Measurements from ENCODE around the gene PRKCA.

PRKCA gene

DNA sequence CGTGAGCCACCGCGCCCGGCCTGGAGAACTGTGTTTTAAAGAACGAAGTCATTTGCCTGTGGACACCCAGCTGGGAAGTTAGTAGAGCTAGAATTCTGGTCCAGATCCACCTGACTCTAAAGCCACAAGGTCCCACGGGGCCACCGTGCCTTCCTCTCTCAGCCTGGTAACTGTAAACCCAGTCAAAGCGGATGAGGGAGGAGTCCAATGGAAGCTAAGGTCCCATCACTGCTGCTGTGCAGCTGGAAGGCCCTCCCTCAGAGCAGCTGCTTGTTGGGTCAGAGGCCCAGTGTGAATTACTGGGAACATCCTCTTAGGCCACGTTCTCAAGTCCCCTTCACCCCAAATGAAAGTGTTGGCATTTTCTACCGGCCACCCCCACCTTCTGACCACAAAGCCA lies 483.7 kb downstream of the PRKCA start:
- Histone ChIP-seq H3K4me1 (ENCODE audit: control insufficient read depth, insufficient read depth, low read length, poor library complexity, severe bottlenecking) (no peaks in the 10 kb centered on the region), H3K27ac (ENCODE audit: insufficient read depth, low read length, poor library complexity, severe bottlenecking) (no peak overlapping the region), H3K4me3 (ENCODE audit: insufficient read depth, low read depth, low read length, poor library complexity, severe bottlenecking) (no peak overlapping the region), H3K36me3 (ENCODE audit: control insufficient read depth, insufficient read depth, low read length) (peaks cover 40% of the 10 kb centered on the region), H3K27me3 (replicated peaks; ENCODE audit: control insufficient read depth, insufficient read depth, low read length, poor library complexity, severe bottlenecking) (no peaks in the 10 kb centered on the region), H3K9me3 (ENCODE audit: control insufficient read depth, low read length) (no peaks in the 10 kb centered on the region)
- no peak for DNase-seq

GRCh38 chr17:66787914-66788313 lies 485.5 kb downstream of the PRKCA start:
- H3K4me3 ChIP-seq (ENCODE audit: insufficient read depth, low read depth, low read length, poor library complexity, severe bottlenecking) = no peak overlapping the region
- H3K9me3 ChIP-seq (ENCODE audit: control insufficient read depth, low read length) = no peaks in the 10 kb centered on the region
- H3K27ac ChIP-seq (ENCODE audit: insufficient read depth, low read length, poor library complexity, severe bottlenecking) = no peak overlapping the region
- no peak for DNase-seq
- no peaks in the 10 kb centered on the region for H3K4me1 ChIP-seq (ENCODE audit: control insufficient read depth, insufficient read depth, low read length, poor library complexity, severe bottlenecking)
- H3K27me3 ChIP-seq (replicated peaks; ENCODE audit: control insufficient read depth, insufficient read depth, low read length, poor library complexity, severe bottlenecking) = no peaks in the 10 kb centered on the region
- peaks cover 50% of the 10 kb centered on the region for H3K36me3 ChIP-seq (ENCODE audit: control insufficient read depth, insufficient read depth, low read length)

DNA sequence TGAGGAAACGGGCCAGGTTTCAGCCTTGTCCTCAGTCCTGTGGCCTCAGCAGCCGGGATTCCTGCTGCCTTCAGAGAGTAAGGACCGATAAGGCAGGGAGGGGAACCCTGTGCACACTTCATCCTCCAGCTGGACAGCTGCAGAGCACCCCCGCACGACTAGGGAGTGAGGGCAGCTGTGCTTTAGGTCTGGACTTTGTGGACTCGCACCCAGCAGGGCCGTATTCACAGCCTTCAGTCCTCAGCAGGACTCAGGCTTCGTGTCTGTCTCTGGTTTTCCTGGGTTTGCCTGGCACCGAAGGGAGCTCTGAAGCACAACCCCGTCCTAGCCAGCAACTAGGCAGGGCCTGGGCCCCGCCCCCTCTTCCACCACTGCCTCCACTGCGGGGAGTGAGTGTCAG lies 486.7 kb downstream of the PRKCA start:
- no peak for DNase-seq
- H3K4me3 ChIP-seq (ENCODE audit: insufficient read depth, low read depth, low read length, poor library complexity, severe bottlenecking) = no peak overlapping the region
- no peaks in the 10 kb centered on the region for H3K9me3 ChIP-seq (ENCODE audit: control insufficient read depth, low read length)
- H3K36me3 ChIP-seq (ENCODE audit: control insufficient read depth, insufficient read depth, low read length) = peaks cover 50% of the 10 kb centered on the region
- no peak overlapping the region for H3K27ac ChIP-seq (ENCODE audit: insufficient read depth, low read length, poor library complexity, severe bottlenecking)
- no peaks in the 10 kb centered on the region for H3K27me3 ChIP-seq (replicated peaks; ENCODE audit: control insufficient read depth, insufficient read depth, low read length, poor library complexity, severe bottlenecking)
- H3K4me1 ChIP-seq (ENCODE audit: control insufficient read depth, insufficient read depth, low read length, poor library complexity, severe bottlenecking) = no peaks in the 10 kb centered on the region

GRCh38 chr17:66789961-66790437 lies 487.6 kb downstream of the PRKCA start:
- no peak for DNase-seq
- Histone ChIP-seq H3K36me3 (ENCODE audit: control insufficient read depth, insufficient read depth, low read length) (peaks cover 50% of the 10 kb centered on the region), H3K27me3 (replicated peaks; ENCODE audit: control insufficient read depth, insufficient read depth, low read length, poor library complexity, severe bottlenecking) (no peaks in the 10 kb centered on the region), H3K4me1 (ENCODE audit: control insufficient read depth, insufficient read depth, low read length, poor library complexity, severe bottlenecking) (no peaks in the 10 kb centered on the region), H3K9me3 (ENCODE audit: control insufficient read depth, low read length) (no peaks in the 10 kb centered on the region), H3K4me3 (ENCODE audit: insufficient read depth, low read depth, low read length, poor library complexity, severe bottlenecking) (no peak overlapping the region), H3K27ac (ENCODE audit: insufficient read depth, low read length, poor library complexity, severe bottlenecking) (no peak overlapping the region)

DNA sequence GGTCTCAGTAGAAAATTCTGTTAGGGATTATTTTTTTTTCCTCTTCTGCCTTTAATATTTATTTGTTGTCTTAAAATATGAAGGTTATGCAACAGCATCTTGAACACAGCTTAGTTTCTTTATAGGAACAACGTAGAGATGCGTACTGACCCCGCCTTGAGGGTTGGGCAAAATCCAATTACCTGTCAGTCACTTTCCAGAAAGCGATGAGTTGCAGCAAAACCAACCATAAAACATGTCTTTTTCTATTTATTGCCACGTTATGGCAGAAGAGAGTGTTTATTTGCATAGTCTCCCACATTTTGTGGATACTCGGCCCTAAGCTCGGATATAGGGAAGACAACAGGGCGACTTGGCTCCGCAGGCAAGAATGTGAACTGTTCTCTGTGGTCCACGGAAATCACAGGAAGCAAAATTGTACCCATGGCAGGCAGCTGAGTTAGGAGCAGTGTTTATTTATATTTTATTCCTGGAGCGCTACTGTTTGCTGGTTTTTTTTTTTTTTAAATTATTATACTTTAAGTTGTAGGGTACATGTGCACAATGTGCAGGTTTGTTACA lies 488.2 kb downstream of the PRKCA start:
- no peak for DNase-seq
- no peaks in the 10 kb centered on the region for H3K9me3 ChIP-seq (ENCODE audit: control insufficient read depth, low read length)
- no peak overlapping the region for H3K4me3 ChIP-seq (ENCODE audit: insufficient read depth, low read depth, low read length, poor library complexity, severe bottlenecking)
- no peaks in the 10 kb centered on the region for H3K27me3 ChIP-seq (replicated peaks; ENCODE audit: control insufficient read depth, insufficient read depth, low read length, poor library complexity, severe bottlenecking)
- H3K27ac ChIP-seq (ENCODE audit: insufficient read depth, low read length, poor library complexity, severe bottlenecking) = no peak overlapping the region
- peaks cover 46% of the 10 kb centered on the region for H3K36me3 ChIP-seq (ENCODE audit: control insufficient read depth, insufficient read depth, low read length)
- no peaks in the 10 kb centered on the region for H3K4me1 ChIP-seq (ENCODE audit: control insufficient read depth, insufficient read depth, low read length, poor library complexity, severe bottlenecking)

DNA sequence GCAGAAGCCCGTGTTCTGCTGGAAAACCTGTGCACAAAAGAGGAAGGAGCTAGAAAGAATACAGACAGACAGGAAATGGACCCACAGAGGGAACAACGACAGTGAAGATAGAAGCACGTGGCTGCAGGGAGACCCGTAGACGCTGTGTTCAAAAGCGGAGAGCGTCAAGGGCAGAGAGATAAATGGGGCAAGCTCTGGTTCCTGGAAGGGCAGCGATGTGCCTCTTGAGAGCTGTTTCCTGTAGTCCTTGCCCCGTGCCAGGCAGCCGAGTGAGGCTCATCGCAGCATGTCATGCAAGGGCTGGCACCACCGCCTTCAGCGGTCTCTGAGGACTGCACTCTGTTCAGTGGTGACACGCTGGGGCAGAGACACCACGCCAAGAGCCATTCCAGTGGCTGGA lies 488.9 kb downstream of the PRKCA start:
- peaks cover 49% of the 10 kb centered on the region for H3K36me3 ChIP-seq (ENCODE audit: control insufficient read depth, insufficient read depth, low read length)
- no peaks in the 10 kb centered on the region for H3K27me3 ChIP-seq (replicated peaks; ENCODE audit: control insufficient read depth, insufficient read depth, low read length, poor library complexity, severe bottlenecking)
- no peaks in the 10 kb centered on the region for H3K4me1 ChIP-seq (ENCODE audit: control insufficient read depth, insufficient read depth, low read length, poor library complexity, severe bottlenecking)
- H3K9me3 ChIP-seq (ENCODE audit: control insufficient read depth, low read length) = no peaks in the 10 kb centered on the region
- no peak overlapping the region for H3K4me3 ChIP-seq (ENCODE audit: insufficient read depth, low read depth, low read length, poor library complexity, severe bottlenecking)
- no peak overlapping the region for H3K27ac ChIP-seq (ENCODE audit: insufficient read depth, low read length, poor library complexity, severe bottlenecking)
- DNase-seq = no peak

DNA sequence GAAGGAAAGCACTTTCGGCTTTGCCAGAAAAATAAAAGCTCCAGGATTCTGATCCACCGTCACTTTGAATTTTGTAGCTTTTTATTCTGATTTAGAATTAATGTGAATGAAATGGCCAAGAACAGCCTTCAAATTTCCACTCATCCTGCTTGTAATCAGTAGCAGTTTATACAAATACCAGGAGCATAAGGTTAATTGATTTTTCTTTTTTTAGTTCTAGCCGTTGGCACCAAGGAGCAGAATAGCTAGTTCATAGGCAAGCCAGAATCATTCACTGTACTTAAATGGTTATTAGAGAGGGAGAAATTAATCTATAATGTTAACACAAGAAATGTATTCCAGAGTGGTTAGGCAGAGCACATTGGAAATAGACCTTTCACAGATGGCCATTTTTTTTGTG lies 491.4 kb downstream of the PRKCA start:
- no peaks in the 10 kb centered on the region for H3K9me3 ChIP-seq (ENCODE audit: control insufficient read depth, low read length)
- H3K36me3 ChIP-seq (ENCODE audit: control insufficient read depth, insufficient read depth, low read length) = peaks cover 52% of the 10 kb centered on the region
- no peaks in the 10 kb centered on the region for H3K4me1 ChIP-seq (ENCODE audit: control insufficient read depth, insufficient read depth, low read length, poor library complexity, severe bottlenecking)
- no peak overlapping the region for H3K4me3 ChIP-seq (ENCODE audit: insufficient read depth, low read depth, low read length, poor library complexity, severe bottlenecking)
- H3K27ac ChIP-seq (ENCODE audit: insufficient read depth, low read length, poor library complexity, severe bottlenecking) = no peak overlapping the region
- no peaks in the 10 kb centered on the region for H3K27me3 ChIP-seq (replicated peaks; ENCODE audit: control insufficient read depth, insufficient read depth, low read length, poor library complexity, severe bottlenecking)
- no peak for DNase-seq

GRCh38 chr17:66795486-66795885 lies 493.1 kb downstream of the PRKCA start:
- Histone ChIP-seq H3K27ac (ENCODE audit: insufficient read depth, low read length, poor library complexity, severe bottlenecking) (no peak overlapping the region), H3K4me1 (ENCODE audit: control insufficient read depth, insufficient read depth, low read length, poor library complexity, severe bottlenecking) (no peaks in the 10 kb centered on the region), H3K36me3 (ENCODE audit: control insufficient read depth, insufficient read depth, low read length) (peaks cover 41% of the 10 kb centered on the region), H3K9me3 (ENCODE audit: control insufficient read depth, low read length) (no peaks in the 10 kb centered on the region), H3K27me3 (replicated peaks; ENCODE audit: control insufficient read depth, insufficient read depth, low read length, poor library complexity, severe bottlenecking) (no peaks in the 10 kb centered on the region), H3K4me3 (ENCODE audit: insufficient read depth, low read depth, low read length, poor library complexity, severe bottlenecking) (no peak overlapping the region)
- DNase-seq = no peak

- Histone ChIP-seq H3K36me3 (ENCODE audit: control insufficient read depth, insufficient read depth, low read length) (peaks cover 50% of the 10 kb centered on the region), H3K4me3 (ENCODE audit: insufficient read depth, low read depth, low read length, poor library complexity, severe bottlenecking) (no peak overlapping the region), H3K27ac (ENCODE audit: insufficient read depth, low read length, poor library complexity, severe bottlenecking) (no peak overlapping the region), H3K27me3 (replicated peaks; ENCODE audit: control insufficient read depth, insufficient read depth, low read length, poor library complexity, severe bottlenecking) (no peaks in the 10 kb centered on the region), H3K4me1 (ENCODE audit: control insufficient read depth, insufficient read depth, low read length, poor library complexity, severe bottlenecking) (no peaks in the 10 kb centered on the region), H3K9me3 (ENCODE audit: control insufficient read depth, low read length) (no peaks in the 10 kb centered on the region)
- no peak for DNase-seq
These were observed 497.6 kb downstream of the PRKCA start for GRCh38 chr17:66799849-66800537.

DNA sequence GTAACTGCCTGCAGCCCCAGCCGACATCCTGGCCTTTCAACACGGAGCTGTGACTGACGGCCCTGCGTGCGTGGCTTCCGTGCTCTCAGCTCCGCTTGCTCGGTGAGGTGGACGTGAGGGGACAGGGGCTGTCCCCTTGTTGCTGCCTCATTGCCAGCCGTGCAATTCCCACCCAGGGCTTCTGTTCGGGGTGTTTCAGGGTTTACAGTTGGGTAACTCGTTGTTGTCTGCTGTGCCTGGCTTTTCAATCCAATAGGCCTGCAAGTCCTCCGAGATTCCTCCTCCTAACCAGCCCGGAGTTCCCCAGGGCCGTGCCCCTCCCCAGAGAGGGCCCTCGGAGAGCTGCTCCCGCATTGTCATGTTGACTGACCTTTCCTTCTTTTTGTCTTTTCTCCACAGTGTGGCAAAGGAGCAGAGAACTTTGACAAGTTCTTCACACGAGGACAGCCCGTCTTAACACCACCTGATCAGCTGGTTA lies 501.1 kb downstream of the PRKCA start:
- peaks cover 29% of the 10 kb centered on the region for H3K36me3 ChIP-seq (ENCODE audit: control insufficient read depth, insufficient read depth, low read length)
- H3K4me3 ChIP-seq (ENCODE audit: insufficient read depth, low read depth, low read length, poor library complexity, severe bottlenecking) = no peak overlapping the region
- no peaks in the 10 kb centered on the region for H3K4me1 ChIP-seq (ENCODE audit: control insufficient read depth, insufficient read depth, low read length, poor library complexity, severe bottlenecking)
- H3K9me3 ChIP-seq (ENCODE audit: control insufficient read depth, low read length) = no peaks in the 10 kb centered on the region
- DNase-seq = no peak
- H3K27ac ChIP-seq (ENCODE audit: insufficient read depth, low read length, poor library complexity, severe bottlenecking) = no peak overlapping the region
- no peaks in the 10 kb centered on the region for H3K27me3 ChIP-seq (replicated peaks; ENCODE audit: control insufficient read depth, insufficient read depth, low read length, poor library complexity, severe bottlenecking)
